ENCODE data around the gene PRSS27.

DNA sequence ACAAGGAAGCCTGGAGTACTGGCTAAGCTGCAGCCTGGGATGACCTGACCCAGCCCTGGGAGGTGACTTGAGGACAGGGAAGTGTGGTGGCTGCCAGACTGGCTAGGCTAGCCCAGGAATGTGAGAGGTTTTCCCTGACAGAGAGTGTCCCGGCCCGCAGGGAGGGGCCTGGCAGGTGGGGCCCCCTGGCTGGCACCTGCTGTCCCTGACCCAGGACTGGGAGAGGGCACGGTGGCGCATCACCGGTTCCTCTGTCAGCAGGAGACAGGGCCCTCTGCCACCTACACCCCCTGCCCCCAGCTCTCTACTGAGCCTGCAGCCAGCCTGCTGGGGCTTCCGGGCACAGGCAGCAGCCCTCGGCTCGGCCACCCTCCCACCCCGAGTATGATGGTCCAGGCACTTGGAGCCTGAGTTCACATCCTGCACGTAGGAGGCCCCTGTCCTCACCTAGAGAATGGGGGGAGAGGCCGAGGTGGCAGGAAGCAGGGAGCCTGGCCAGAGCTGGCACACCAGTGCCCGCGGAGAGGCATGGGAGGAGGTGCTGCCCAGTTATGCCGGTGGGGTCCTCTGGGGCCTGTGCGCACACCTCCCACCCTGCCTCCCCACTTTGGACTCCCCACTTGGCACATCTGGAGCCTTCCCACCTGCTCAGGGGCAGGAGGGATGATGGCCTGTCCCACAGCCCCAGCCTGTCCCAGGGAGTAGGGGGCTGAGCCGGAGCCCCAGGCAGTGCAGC, 528 bp downstream of the PRSS27 start:
- no peak for TF ChIP-seq CTCF (IDR thresholded peaks at IDR 0.05)
- TF ChIP-seq EP300 (IDR thresholded peaks at IDR 0.05) = no peak
- no peak for TF ChIP-seq POLR2A (IDR thresholded peaks at IDR 0.05)

Data from gastroesophageal sphincter (tissue), 3 donors.